ENCODE data around the gene FUOM. TPM values are rescaled to one million over a fixed set of nuclear protein-coding genes. Genes with fewer than 3 reads are reported as not detected.

The FUOM gene
- total RNA-seq, 1 donor from 2014 or later = 9.3 TPM

DNA sequence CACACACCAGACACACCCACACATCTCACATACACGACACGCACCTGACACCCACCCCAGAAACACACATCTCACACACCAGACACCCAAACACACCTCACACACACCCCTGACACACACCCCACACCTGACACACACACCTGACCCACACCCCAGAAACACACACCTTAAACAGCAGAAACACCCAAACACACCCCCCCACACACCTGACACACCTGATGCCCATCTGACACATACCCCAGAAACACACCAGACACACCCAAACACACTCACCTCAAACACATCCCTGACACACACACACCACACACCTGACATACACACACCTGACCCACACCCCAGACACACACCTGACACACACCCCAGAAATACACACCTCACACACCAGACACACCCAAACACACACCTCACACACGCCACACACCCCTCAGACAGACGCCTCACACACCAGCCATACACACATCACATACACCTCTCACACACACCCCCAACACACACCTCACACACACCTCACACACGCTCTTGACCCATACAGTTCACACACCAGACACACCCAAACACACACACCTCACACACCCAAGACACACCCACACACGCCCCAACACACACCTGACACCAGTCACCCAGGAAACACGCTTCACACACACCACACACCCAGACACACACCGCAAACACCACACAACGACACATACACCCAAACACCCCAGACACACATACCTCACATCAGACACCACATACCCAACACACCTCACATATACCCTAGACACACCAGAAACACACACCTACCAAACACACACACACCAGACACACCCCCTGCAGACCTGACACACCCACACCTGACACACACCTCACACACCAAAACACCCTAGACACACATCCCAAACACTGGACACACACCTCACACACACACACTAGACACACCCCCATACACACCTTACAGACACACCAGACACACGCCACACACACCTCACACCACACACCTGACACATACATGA, 19.4 kb downstream of the FUOM start:
- Mint-ChIP-seq H3K36me3 (peaks cover 3% of the 10 kb centered on the region), H3K27ac (no peak overlapping the region), H3K4me3 (no peak overlapping the region), H3K4me1 (no peaks in the 10 kb centered on the region), H3K27me3 (ENCODE audit: insufficient read depth, low read depth) (peaks cover 21% of the 10 kb centered on the region), H3K9me3 (peaks cover 5% of the 10 kb centered on the region)
- DNase-seq (ENCODE audit: low spot score) = no peak
- no peak overlapping the region for H2AFZ ChIP-seq (replicated peaks)
- H3K9ac ChIP-seq = no peak overlapping the region
- no peaks in the 10 kb centered on the region for H3K9me3 ChIP-seq (ENCODE audit: low read depth)
- no peak overlapping the region for H3K4me2 ChIP-seq
- H3K36me3 ChIP-seq = no peaks in the 10 kb centered on the region
- TF ChIP-seq EZH2 (IDR thresholded peaks at IDR 0.05) (no peak), EZH2phosphoT487 (IDR thresholded peaks at IDR 0.05) (no peak), CTCF (IDR thresholded peaks at IDR 0.05) (no peak)
- no peak overlapping the region for H3K4me3 ChIP-seq
- peaks cover 10% of the 10 kb centered on the region for H3K4me1 ChIP-seq
- H3F3A ChIP-seq (ENCODE audit: low read depth) = peaks cover 4% of the 10 kb centered on the region
- no peak overlapping the region for H3K27ac ChIP-seq
- H3K79me2 ChIP-seq (ENCODE audit: low read depth) = no peaks in the 10 kb centered on the region
- H3K27me3 ChIP-seq = peaks cover 79% of the 10 kb centered on the region
- H4K20me1 ChIP-seq (ENCODE audit: low read depth) = peaks cover 6% of the 10 kb centered on the region

GRCh38 chr10:133337370-133337725, 20.5 kb downstream of the FUOM start:
- Histone ChIP-seq H3K27me3 (peaks cover 89% of the 10 kb centered on the region), H3K79me2 (ENCODE audit: low read depth) (no peaks in the 10 kb centered on the region), H3K4me3 (no peak overlapping the region)

GRCh38 chr10:133336577-133337369, 21.0 kb downstream of the FUOM start, which contains the start of gene CALY:
CALY (minus strand) TSS chr10:133336896; CDS start chr10:133328989, 7,907 bp downstream.
- Mint-ChIP-seq H3K4me3 (no peak within 1 kb of the TSS), H3K4me1 (no peaks in the 10 kb centered on the region), H3K9me3 (peaks cover 16% of the 10 kb centered on the region), H3K36me3 (peaks cover 2% of the 10 kb centered on the region), H3K27me3 (ENCODE audit: insufficient read depth, low read depth) (peaks cover 31% of the 10 kb centered on the region), H3K27ac (no peak within 1 kb of the TSS)
- Histone ChIP-seq H3F3A (ENCODE audit: low read depth) (peaks cover 4% of the 10 kb centered on the region), H3K9ac (no peak within 1 kb of the TSS), H3K9me3 (ENCODE audit: low read depth) (no peaks in the 10 kb centered on the region), H3K4me1 (peaks cover 10% of the 10 kb centered on the region), H2AFZ (replicated peaks) (no peak within 1 kb of the TSS), H3K79me2 (ENCODE audit: low read depth) (no peaks in the 10 kb centered on the region), H3K27me3 (peaks cover 93% of the 10 kb centered on the region), H3K27ac (no peak within 1 kb of the TSS), H3K36me3 (no peaks in the 10 kb centered on the region), H4K20me1 (ENCODE audit: low read depth) (peaks cover 6% of the 10 kb centered on the region), H3K4me3 (peak within 1 kb of the TSS; percentile 43), H3K4me2 (peak within 1 kb of the TSS; percentile 75)
- no peak for TF ChIP-seq CTCF (IDR thresholded peaks at IDR 0.05)
- TF ChIP-seq EZH2phosphoT487 (IDR thresholded peaks at IDR 0.05) = peak; percentile 63
- TF ChIP-seq EZH2 (IDR thresholded peaks at IDR 0.05) = peak; percentile 72
- peak; percentile 80 for DNase-seq (ENCODE audit: low spot score)

More at GRCh38 chr10:133337370-133337725, 20.5 kb downstream of the FUOM start:
- Histone ChIP-seq H3F3A (ENCODE audit: low read depth) (peaks cover 4% of the 10 kb centered on the region), H3K4me2 (no peak overlapping the region), H4K20me1 (ENCODE audit: low read depth) (peaks cover 6% of the 10 kb centered on the region), H3K36me3 (no peaks in the 10 kb centered on the region), H3K9me3 (ENCODE audit: low read depth) (no peaks in the 10 kb centered on the region), H3K4me1 (peaks cover 10% of the 10 kb centered on the region), H2AFZ (replicated peaks) (no peak overlapping the region), H3K27ac (no peak overlapping the region), H3K9ac (no peak overlapping the region)
- peaks cover 12% of the 10 kb centered on the region for H3K9me3 Mint-ChIP-seq
- no peak overlapping the region for H3K27ac Mint-ChIP-seq
- H3K4me1 Mint-ChIP-seq = no peaks in the 10 kb centered on the region
- peaks cover 26% of the 10 kb centered on the region for H3K27me3 Mint-ChIP-seq (ENCODE audit: insufficient read depth, low read depth)
- peaks cover 3% of the 10 kb centered on the region for H3K36me3 Mint-ChIP-seq
- no peak overlapping the region for H3K4me3 Mint-ChIP-seq
- TF ChIP-seq EZH2phosphoT487 (IDR thresholded peaks at IDR 0.05) = no peak
- TF ChIP-seq EZH2 (IDR thresholded peaks at IDR 0.05) = no peak
- no peak for TF ChIP-seq CTCF (IDR thresholded peaks at IDR 0.05)
- no peak for DNase-seq (ENCODE audit: low spot score)

Measured in neural progenitor cell (in vitro differentiated cells).